Lung microvascular endothelial cell (primary cell): ENCODE results near the gene TULP4. TPM values are rescaled to one million over a fixed set of nuclear protein-coding genes. Genes with fewer than 3 reads are reported as not detected.
"Not testable (repeated sequence)": the region's sequence is repeated elsewhere in the genome, so short reads cannot be mapped to it uniquely, and the experiment has no call there.

Experiments used
- DNase-seq, 2 donors: peaks; one replicate each; pipeline versions ENCODE4 v3.0.0 to v3.0.0-alpha.2; 2010; ENCODE audit warnings: low read depth in 2 of 2
- total RNA-seq: library from RNA; depleted of rRNA; stranded (reverse); fragments of >200 nt; gene quantifications from 2 replicates; pipeline ENCODE4 v1.2.1, GENCODE V29; 2014

Gene TULP4
- total RNA-seq, 1 donor from 2014 or later: 103 TPM

DNA sequence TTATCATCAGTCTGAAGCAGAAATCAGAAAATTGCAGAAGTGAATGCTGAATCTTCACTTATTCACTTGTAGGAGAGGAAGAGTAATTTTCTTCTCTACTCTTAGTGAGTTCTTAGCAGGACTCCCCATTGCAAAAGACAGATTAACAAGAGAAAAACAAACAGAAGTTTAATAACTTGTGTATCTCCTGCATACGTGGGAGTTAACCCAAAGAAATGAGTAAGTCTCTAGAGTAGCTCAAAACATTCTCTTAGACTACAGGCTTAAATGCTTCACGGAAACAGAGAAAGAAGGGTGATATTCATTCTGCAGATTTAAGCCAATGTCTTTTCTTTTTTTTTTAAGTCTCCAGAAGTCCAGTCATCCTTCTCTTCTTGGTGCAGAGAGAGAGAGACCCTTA lies 149.7 kb downstream of the TULP4 start:
- DNase-seq: no peak

DNA sequence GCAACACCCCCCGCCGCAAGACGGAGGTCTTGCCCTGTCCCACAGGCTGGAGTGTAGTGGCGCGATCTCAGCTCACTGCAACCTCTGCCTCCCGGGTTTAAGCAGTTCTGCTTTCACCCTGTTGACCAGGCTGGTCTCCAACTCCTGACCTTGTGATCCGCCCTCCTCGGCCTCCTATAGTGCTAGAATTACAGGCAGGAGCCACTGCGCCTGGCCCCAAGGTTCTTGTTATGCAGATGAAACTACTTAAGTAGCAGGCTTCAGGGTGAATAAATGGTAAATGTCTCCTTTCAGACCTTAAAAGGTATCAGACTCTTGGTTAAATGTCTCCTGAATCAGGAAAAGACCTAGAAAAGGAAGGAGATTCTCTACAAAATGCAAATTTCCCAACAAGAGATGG lies 152.2 kb downstream of the TULP4 start:
- DNase-seq: no peak

DNA sequence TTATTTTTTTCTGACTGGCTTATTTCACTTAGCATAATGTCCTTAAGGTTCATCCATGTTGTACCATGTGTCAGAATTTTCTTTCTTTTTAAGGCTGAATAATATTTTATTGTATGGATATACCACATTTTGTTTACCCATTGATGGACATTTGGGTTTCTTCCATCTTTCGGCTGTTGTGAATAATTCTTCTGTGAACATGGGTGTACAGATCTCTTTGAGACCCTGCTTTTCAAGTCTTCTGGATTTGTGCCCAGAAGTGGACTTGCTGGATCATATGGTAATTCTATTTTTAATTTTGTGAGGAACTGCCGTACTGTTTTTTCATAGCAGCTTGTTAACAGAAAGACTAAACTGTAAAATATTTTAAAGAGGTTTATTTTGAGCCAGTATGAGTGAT lies 153.0 kb downstream of the TULP4 start:
- DNase-seq: no peak

DNA sequence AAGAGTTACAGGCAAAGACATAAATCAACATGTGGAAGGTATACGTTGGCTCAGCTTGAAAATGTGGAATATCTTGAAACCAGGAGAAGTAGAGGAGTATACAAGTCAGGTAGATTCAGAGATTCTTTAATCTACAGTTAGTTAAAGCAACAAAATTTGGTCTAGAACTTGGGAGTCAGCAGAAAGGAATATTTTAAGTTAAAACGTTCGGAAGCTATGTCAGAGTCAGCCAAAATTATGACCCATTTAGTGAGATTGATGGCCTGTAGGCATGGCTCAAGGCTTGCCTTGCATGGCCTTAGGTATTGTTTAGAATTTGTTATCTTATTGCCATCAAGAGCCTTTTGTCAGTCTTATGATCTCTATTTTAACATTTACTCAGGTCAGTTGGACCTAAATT lies 153.5 kb downstream of the TULP4 start:
- no peak for DNase-seq

DNA sequence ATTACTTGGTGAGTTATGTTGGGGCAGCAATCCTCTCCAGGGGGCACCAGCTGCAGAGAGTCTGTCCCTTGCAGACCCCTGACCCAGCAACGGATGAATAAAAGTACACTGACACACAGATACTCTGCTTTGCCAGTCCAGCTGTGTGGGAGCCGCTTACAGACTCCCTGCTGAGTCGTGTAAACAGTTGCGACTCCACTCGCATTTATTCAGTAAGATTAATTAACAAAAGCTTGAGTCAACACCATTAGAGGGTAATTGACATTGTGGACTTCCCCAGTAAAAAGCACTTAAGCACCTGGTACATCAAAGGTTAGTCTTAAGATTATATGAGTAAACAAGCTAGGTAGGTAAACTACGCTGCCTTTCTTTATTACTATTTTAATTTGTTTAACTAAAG lies 155.7 kb downstream of the TULP4 start:
- no peak for DNase-seq

DNA sequence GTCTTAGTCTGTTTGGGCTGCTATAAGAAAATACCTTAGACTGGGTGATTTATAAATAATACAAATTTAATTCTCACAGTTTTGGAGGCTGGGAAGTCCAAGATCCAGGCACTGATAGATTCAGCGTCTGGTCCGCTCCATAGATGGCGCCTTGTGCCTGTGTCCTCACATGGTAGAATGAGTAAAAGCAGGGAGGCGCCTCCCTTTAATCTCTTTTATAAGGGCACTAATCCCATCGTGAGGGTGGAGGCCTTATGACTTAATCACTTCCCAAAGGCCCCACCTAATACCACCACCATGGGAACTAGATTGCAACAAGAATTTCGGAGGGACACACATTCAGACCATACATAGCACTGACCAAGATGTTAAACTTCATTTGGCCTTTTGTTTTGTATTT lies 156.4 kb downstream of the TULP4 start:
- no peak for DNase-seq

DNA sequence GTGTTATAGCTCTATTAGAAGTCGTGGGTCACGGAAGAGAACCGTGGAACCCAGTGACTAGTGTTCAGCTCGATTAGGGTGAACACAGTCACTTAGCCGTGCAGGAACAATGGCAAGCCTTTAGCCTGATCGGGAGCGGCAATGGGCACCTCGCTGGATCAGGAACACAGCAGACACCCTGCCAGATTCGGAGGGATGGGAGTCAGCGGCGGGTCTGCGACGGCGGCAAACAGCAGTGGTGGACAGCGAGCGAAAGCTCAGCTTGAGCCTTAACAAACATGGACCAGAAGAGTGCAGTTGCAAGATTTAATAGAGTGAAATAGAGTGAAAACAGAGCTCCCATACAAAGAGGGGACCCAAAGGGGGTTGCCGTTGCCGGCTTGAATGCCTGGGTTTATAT lies 157.8 kb downstream of the TULP4 start:
- DNase-seq: not testable (repeated sequence)

DNA sequence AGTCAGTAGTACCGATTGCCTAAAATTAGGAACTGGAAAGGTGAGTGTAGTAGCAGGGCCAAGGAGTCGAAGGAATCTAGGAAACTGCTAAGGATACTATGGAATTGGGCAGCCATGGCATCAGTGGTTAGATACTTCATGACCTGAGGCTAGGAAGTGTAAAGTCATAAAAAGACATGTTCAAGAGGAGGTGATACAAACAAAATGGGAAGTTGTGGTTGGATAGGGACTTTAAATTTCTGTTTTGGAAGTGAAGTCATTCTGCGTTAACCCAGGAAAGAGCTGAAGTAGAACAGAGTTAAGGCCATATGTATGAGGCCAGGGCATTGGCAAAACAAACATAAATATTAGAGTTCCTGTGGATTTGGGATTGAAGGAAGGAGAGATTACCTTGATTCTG lies 159.1 kb downstream of the TULP4 start:
- DNase-seq: no peak

DNA sequence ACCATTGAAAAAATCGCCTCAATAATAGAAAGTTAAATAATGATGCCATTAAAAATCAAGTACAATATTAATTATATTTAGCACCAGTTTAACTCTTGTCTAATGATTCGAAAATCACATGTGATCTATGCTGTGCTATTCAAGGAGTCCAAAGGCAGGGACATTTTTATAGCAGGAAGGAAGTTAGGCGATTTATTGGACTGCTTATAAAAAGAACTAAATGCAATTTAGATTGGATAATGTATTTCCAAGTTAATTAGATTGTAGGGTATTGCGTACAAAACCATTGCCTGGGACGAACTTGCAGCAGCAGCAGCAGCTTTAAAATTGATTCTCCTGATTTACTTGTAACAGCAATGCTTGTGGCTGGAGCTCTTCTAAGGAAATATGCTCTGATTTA lies 160.2 kb downstream of the TULP4 start:
- no peak for DNase-seq

DNA sequence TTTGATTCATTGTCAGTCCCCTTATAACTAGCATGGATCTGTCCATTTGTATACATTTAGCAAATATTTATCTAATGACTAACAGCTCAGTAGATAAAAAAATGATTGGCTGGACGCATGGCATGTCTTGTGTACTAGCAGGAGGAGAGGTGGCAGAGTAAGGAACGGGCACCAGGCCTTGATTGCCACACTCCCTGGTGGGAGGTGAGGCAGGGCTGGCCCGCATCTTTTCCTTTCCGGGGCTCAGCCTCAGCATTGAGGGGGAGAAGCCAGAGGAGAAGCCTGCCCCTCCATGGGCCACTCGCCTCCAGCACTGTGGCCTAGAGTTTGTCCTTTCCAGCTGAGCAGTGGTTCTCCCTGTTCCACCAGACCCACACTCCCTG lies 162.7 kb downstream of the TULP4 start:
- DNase-seq: peak in 1 of 2 donors; percentile 16

DNA sequence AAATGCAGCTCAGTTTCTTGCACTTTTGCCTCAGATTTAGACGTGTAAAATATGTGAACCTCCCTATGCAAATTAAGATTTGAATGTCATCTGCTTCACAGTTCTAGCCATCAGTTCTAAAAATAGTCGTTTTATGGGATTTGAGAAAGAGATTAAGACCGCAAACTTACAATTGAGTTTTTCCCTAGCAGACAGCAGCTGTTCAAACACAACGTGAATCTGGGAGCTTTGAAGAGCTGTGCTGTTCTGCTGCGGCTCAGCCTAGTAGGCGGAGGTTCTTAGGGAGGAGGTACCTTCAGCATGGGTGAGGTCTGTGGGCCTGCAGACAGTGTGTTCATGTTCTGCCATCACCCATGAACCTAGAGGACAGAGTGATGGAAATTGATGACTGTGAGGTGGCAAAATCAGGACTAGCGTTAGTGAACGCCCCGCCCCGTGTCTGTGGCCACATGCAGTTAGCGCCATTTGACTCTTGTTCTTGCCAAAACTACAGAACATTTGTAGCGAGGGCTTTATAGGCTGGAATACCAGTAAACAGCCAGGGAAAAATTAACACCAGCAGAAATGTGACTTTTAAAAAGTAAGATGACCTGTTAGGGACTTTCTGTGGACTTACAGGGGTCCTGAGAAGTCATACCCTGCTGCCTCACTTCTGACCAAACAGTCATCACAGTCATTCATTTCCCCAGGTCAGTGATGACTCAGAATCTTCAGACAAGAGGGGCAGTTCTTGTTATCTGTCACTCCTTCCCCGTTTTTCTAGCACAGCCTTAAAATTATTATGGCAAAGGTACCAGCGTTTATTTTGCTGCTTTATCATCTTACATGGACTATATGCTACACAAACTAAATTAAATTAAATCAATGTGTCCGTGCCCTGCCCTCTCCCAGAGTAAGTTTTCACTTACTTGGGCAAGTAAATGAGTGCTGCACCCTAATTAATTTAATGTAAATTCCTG lies 163.4 kb downstream of the TULP4 start:
- DNase-seq: peak in 1 of 2 donors; percentile 74

DNA sequence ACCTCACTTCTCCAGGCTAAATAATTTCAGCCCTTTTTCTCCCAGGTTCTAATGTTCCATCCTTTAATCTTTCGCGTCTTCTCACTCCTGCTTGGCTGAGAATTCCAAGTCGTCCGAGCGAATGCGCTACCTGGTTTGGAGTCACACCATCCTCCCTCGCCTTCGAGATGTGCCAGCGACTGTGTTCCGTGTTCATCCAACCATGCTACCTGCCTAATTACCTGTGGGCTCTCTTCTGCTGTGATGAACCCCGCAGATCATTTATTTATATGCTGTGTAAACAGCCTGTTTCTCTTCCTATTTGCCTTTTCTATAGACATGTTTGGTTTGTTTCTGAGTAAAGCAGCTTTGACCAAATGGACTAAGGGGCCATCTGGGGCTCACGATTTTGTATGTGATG lies 164.1 kb downstream of the TULP4 start:
- DNase-seq: no peak

DNA sequence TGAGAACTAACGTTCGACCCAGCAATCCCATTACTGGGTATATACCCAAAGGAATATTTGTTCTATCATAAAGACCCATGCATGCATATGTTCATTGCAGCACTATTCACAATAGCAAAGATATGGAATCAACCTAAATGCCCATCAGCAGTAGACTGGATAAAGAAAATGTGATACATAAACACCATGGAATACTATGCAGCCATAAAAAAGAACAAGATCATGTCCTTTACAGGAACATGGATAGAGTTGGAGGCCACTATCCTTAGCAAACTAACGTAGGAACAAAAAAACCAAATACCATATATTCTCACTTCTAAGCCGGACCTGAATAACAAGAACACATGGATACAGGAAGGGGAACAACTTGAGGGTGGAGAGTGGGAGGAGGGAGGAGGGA lies 165.5 kb downstream of the TULP4 start:
- DNase-seq: not testable (repeated sequence)

DNA sequence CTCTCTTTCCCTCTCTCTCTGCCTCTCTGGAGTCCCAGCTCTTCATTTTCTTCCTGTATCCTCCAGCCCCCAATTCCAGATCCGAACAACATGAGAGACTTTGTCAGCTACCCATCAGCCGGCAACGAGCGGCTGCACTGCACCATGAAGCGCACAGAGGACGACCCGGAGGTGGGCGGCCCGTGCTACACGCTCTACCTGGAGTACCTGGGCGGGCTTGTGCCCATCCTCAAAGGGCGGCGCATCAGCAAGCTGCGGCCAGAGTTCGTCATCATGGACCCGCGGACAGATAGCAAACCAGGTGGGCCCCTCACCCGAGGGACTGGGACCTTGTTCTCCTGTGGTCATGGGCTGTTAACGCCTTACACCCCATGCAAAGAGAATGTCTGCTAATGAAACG lies 168.7 kb downstream of the TULP4 start:
- DNase-seq: no peak

DNA sequence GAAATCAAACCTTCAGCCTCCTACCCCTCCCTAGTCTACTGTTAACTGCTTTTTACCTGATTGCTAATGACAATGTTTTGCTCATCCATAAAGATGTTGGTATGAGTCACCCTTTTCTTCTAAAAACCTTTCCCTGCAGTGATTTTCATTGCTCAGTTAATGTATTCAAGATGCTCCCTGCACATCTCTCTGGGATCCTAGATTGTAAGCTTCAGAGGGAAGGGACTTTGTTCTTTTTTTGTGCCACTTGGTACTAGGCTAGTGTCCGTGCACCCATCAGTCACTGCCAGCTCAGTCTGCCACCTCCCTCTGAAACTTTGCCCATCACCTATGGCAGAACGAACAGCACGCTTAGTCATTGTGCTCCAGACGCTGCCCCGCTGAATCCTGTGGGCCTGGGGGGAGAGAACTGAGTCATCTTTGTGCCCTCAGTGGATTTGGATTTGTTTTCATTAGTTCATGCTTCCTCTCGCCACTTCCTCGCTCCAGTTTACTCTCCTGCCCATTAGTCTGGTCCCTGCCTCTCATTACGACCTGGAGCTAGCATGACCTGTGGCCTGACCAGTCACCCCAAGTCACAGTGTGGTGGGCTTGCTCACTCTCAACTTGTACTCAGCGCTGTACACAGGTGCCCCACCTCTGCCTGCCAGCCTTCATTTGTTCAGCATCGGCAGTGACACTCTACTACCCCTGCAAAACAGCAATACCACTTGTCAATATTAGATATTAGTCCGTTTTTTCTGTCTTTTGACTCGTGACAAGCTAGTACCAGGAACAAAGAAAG lies 169.6 kb downstream of the TULP4 start:
- DNase-seq: peak; percentile 58 to 84

DNA sequence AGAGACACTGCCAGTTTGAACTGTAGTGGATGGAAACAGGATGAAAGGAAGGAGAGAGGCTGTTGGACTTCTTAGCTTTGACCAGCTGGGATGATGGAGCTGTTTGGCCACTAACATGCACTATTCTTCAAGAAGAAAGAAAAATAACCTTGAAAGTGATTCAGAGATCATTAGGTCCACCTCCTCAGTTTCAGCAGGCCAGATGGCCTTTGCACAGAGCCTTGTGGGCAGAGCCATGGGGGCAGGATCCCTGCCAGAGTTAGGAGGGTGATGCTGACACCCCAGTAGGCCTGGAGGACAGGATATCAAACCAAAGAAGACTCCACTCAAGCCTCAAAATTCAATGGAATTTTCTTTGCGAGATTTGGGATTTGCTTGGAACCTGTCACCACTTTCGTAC lies 173.2 kb downstream of the TULP4 start:
- no peak for DNase-seq

DNA sequence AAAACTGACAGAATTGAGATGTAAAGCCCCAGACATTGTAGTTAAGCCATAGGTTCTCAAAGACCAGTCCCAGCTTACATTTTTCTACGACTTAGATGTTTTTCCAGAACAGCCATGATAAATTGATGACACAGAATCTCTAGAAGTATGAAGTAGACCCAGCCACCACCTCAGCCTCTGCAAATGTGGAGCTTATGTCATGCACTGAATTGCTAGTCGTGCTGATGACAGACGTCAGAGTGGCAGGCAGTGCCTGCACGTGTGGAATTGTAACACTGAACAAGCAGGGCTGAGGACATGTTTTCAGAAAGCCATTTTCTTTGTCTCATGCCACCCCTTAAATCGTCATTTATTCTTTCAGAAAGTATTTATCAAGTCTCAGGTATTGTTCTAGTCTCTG lies 175.2 kb downstream of the TULP4 start:
- peak in 1 of 2 donors; percentile 14 for DNase-seq

DNA sequence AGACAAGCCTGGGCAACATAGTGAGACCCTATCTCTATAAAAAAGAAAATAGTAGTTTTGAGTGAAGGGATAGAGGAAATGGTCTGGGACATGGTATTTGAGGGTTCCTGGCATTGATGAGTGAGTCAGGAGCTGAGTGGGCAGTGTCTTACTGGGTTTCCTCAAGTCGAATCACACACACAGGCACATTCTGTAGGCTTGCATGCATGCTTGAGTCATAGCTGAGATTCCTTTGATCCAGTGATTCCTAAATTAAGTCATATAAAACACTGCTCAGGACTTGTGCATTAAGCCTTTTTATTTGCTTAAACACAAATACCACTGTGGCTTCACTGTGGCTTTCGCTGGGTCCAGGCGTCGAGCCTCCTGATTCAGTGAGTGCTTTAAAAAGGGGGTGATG lies 175.8 kb downstream of the TULP4 start:
- DNase-seq: peak in 1 of 2 donors; percentile 91

DNA sequence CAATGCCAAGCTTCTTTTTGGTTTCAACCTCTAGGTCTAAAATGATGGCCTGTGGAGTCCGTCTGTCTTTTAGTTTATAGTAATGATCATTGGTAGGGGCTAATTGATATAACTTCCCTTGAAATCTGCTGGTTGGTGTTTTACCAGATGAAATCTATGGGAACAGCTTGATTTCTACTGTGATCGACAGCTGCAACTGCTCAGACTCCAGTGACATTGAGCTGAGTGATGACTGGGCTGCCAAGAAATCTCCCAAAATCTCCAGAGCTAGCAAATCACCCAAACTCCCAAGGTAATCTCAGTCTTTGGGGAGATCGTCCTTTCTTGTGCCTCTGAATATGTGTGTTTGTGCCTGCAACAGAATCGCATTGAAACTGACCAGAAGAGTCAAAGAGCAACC lies 177.2 kb downstream of the TULP4 start:
- no peak for DNase-seq

DNA sequence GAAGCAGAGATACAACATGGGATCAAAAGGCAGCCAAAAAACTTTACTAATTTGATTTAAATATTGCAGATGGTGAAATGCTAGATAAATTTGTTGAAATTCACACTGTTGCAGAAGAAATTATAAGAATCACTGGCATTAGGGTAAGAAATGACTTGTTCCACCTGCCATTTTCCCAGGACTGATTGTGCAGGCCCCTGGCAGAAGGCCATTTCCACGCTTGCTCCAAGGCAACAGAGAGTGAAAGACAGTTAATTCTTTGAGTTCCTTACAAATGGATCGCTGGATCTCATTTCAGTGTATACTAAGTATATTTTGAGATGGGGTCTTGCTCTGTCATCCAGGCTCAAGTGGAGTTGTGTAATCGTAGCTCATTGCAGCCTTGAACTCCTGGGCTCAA lies 180.6 kb downstream of the TULP4 start:
- no peak for DNase-seq

DNA sequence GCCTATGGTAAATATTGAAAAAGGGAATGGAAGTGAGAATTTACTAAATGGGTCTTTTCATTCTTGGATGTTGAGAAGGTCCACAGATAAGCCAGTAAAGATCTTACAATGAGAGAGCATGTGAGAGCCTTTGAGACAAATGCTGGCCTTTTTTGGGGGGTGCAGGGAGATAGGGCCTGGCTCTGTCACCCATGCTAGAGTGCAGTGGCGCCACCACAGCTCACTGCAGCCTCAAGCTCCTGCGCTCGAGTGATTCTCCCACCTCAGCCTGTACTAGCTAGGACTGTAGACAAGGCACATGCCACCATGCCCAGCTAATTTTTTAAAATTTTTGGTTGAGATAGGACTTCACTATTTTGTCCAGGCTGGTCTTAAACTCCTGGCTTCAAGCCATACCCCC lies 184.4 kb downstream of the TULP4 start:
- DNase-seq: no peak

DNA sequence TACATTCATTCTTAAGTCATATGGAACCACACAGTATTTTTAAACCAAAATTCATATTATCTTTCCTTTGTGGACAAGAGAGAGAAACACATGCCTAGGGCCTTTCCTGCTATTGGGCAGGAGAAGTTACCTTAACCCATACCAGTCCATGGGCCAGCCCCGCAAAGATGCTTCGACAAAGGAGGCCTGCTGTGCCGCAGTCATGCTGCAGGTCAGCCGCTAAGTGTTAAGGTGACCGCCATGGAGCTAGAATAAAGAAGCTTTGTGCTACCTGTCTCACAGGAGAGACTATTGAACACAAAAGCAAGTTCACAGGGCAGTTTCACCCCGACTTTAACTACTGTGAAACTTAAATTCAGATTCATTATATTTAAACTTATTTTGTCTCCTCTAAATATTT lies 185.4 kb downstream of the TULP4 start:
- DNase-seq: no peak

DNA sequence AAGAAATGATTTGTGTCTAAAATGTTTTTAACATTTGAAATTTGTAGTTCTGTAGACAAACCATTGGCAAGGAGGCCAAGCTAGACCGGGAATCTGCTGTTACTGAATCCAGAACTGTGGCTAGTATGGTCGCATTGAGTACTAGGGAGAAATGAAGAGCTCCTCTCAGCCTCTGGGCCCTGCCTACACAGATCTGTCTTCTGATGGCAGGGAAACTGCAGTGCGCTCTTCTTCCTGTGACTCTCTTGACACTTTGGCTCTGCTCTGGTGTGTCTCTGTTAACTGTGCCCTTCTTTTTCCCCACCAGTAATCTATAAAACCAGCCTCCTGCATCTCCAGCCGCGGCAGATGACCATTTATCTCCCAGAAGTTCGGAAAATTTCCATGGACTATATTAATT lies 186.1 kb downstream of the TULP4 start:
- no peak for DNase-seq
